Measurements from ENCODE around the gene ADGRF1.

Gene ADGRF1

DNA sequence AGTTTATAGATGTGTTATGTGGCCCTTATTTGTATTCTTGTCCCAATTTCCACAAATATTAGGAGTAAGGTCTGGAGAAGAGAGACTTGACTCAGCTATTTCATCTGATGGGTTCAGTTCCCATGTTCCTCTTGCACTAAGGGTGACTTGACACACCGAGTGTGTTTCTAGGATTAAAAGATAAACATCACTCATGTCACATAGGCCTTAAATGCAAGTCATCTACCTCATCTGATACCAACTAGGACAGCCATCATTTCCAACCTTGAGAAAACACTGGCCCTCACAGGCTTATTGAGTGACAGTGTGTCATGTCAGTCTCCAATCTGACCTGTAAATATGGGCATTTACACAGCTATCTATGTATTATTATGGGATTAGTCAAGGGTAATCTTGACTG, 67.3 kb downstream of the ADGRF1 start:
- DNase-seq = no peak

DNA sequence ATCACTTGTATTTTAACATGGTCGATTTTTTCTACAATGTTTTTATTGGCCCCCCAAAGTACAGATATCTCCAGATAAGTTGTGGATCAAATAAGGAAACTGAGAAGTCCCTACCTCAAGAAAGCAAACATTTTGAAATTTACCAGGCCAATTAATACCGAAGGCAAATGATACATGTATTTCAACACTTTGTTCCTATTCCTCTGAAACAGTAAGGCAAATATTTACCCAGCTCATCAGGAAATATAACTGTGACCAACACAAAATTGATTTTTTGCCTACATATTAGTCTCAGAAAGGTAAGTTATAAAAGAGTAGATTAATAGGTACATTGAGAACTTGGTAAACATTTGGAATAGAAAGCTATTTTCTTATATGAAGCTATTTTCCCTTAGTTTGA, 69.1 kb downstream of the ADGRF1 start:
- DNase-seq = peak in 1 of 3 experiments; percentile 42

DNA sequence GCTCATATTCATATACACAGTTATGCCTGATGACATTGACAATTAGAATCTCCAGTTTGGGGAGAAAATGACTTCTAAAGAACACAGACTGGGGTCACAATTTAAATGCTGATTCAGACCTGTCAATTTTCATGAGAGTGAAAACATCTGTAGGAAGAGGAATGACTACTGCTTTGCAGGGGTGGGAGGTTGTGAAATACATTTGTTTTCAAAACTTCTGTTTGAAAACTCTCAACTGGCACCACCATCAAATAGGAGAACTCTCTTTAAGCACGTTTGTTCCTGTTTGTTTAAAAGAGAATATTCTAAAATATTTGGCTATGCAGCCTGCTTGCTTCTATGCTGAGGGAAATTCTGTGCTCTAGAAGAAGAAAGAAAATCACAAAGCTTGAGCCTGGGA, 69.6 kb downstream of the ADGRF1 start:
- no peak for DNase-seq

GRCh38 chr6:46969206-46969605, 72.9 kb downstream of the ADGRF1 start:
- no peak for DNase-seq

- no peak for DNase-seq
These were observed 74.2 kb downstream of the ADGRF1 start for GRCh38 chr6:46967826-46968349.

- no peak for DNase-seq
These were observed 77.2 kb downstream of the ADGRF1 start for GRCh38 chr6:46964716-46965519.

- no peak for DNase-seq
These were observed 78.5 kb downstream of the ADGRF1 start for GRCh38 chr6:46963626-46964025.

- no peak for DNase-seq
These were observed 79.1 kb downstream of the ADGRF1 start for GRCh38 chr6:46963039-46963438.

DNA sequence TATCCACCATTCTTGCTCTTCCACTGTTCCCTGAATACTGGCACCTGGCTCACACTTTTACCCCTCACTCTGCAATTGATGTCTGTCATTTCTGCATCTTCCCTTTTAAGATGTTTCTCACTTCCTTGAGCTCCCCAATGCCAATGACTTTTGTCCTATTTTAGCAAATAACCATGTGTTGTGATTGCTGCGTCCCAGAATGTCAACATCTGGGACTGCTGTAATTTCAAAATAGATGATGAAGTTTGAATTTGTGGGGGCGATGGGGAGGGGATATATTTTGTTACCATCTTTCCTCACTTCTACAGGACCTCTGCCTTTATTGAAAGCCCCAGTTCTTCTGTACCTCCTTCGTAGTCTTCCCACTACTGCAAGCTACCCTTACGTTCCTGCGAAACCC, 80.4 kb downstream of the ADGRF1 start:
- no peak for DNase-seq

DNA sequence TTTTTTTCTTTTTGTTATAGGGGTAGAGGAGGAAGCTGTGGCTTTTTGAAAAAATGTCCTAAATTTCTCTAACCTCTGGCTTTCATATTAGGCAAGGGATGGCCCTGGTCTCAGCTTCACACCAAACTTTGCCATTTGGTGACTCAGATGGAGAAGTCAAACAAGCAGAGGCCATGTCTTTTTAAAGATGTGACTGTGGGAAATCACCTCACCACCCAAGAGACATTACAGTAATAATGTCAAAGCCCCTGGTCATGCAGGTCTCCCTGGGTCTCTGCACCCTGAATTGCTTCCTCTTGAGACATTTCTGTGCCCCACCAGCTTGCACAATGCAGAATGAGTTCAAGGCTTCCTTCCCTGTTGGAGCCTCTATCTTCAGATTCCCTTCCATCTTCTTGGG, 80.9 kb downstream of the ADGRF1 start:
- no peak for DNase-seq

DNA sequence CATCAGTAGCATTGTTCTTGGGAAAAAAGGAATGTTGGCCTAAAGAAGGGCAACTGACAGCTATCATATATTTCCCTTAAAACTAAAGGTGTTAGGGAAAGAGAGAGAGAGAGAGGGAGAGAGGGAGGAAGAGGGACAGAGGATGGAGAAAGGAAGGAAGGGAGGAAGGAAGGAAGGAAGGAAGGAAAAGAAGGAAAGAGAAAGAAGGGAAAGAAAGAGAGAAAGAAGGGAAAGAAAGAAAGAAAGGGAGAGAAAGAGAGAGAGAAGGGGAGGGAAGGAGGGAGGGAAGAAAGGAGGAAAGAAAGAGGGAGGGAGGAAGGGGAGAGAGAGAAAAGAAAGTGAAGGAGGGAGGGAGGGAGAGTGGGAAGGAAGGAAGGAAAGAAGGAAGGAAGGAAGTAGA, 82.7 kb downstream of the ADGRF1 start:
- no peak for DNase-seq

GRCh38 chr6:46956409-46956808, 85.7 kb downstream of the ADGRF1 start:
- DNase-seq = no peak

- peak in 2 of 3 experiments; percentile 56 to 82 for DNase-seq
These were observed 87.2 kb downstream of the ADGRF1 start for GRCh38 chr6:46954837-46955451.

- DNase-seq = no peak
These were observed 88.2 kb downstream of the ADGRF1 start for GRCh38 chr6:46953921-46954320.

GRCh38 chr6:46949632-46950280, 92.4 kb downstream of the ADGRF1 start:
- no peak for DNase-seq

DNA sequence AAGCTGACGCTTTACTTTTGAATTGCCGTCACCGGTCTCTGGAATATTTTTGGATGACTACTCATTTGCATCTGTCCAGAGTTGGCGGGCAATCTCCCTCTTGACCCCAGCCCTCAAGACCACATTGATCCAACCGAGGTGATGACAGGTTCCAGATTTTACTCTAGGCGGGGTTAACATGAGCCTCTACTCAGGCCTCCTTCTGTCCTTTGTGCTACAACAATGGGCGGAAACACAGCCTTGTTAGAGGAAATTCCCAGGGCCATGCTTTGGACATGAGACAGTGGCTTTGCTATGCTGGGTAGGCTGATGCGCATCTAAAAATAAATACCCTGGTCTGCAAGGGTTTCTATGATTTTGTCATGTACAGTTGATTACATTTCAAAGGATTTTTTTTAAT, 93.4 kb downstream of the ADGRF1 start:
- no peak for DNase-seq
